22Rv1 (cell line): ENCODE data around the gene TNFAIP8L1.
A peak's percentile ranks its signal among the peaks of the same experiment; 100 is the strongest.

Source experiments
- ZFX ChIP-seq: fragments of 450-650 bp; IDR thresholded peaks from 2 replicates; pipeline ENCODE4 v1.6.1; 2017; ENCODE audit warnings: antibody characterized with exemption, borderline replicate concordance
- TF ChIP-seq, protein P1 (sequence below): fragments of 450-650 bp; IDR thresholded peaks from 2 replicates; pipeline ENCODE4 v1.5.1; 2017; ENCODE audit warnings: mild to moderate bottlenecking

DNA sequence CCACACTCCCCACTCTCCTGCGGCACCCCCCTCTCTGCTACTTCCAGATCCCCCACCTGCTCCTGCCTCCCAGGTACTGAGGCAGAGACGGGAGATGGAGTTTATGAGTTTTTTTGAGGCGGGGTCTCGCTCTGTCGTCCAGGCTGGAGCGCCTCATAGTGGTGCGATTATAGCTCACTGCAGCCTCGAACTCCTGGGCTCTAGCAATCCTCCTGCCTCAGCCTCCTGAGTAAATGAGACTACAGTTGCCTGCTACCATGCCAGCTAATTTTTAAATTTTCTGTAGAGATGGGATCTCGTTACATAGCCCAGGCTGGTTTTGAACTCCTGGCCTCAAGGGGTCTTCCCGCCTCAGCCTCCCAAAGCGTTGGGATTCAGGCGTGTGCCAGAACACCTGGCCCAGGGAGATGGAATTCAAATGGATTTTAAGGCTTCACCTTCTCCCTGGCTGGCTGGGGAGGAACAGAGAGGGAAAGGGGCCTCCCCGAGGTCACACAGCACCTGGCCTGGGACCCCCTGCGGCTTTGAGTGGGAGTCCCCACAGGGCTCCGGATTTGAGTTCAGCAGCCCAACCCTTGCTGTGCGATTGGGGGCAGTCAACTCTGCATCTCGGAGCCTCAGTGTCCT is 19.5 kb upstream of the TNFAIP8L1 start:
- TF ChIP-seq, protein P1, sequence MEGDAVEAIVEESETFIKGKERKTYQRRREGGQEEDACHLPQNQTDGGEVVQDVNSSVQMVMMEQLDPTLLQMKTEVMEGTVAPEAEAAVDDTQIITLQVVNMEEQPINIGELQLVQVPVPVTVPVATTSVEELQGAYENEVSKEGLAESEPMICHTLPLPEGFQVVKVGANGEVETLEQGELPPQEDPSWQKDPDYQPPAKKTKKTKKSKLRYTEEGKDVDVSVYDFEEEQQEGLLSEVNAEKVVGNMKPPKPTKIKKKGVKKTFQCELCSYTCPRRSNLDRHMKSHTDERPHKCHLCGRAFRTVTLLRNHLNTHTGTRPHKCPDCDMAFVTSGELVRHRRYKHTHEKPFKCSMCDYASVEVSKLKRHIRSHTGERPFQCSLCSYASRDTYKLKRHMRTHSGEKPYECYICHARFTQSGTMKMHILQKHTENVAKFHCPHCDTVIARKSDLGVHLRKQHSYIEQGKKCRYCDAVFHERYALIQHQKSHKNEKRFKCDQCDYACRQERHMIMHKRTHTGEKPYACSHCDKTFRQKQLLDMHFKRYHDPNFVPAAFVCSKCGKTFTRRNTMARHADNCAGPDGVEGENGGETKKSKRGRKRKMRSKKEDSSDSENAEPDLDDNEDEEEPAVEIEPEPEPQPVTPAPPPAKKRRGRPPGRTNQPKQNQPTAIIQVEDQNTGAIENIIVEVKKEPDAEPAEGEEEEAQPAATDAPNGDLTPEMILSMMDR, result peak; percentile 31
- TF ChIP-seq ZFX, result no peak
